SK-N-MC (cell line): ENCODE data around the gene PPIL1.

Experiments used
- EZH2 ChIP-seq: fragments of 200-600 bp; sonication (generic); IDR thresholded peaks from one replicate; pipeline ENCODE4 v1.6.1; 2017; ENCODE audit warnings: antibody characterized with exemption
- FOXP2 ChIP-seq: optimal IDR thresholded peaks from 2 replicates; pipeline ENCODE3; 2011; ENCODE audit warnings: mild to moderate bottlenecking, moderate library complexity; ENCODE audit not compliant: insufficient read depth; ENCODE audit errors: extremely low read length, control extremely low read depth
- POLR2AphosphoS5 ChIP-seq: IDR thresholded peaks from 2 replicates; pipeline ENCODE4 v1.6.1; 2012; ENCODE audit warnings: mild to moderate bottlenecking, low read depth, low read length, borderline replicate concordance

GRCh38 chr6:36858407-36858981, 16.1 kb downstream of the PPIL1 start:
- no peak for TF ChIP-seq POLR2AphosphoS5
- no peak for TF ChIP-seq EZH2
- TF ChIP-seq FOXP2, result no peak
